Pulmonary artery endothelial cell (primary cell): ENCODE data around the gene LONRF2. TPM values are rescaled to one million over a fixed set of nuclear protein-coding genes. Genes with fewer than 3 reads are reported as not detected.
"Not testable (repeated sequence)": the region's sequence is repeated elsewhere in the genome, so short reads cannot be mapped to it uniquely, and the experiment has no call there.

Source experiments
- DNase-seq: peaks from one replicate; pipeline ENCODE4 v3.0.0-alpha.2; 2011; ENCODE audit warnings: low read depth, low spot score
- total RNA-seq: library from RNA; depleted of rRNA; stranded (reverse); fragments of >200 nt; gene quantifications from 2 replicates; pipeline ENCODE4 v1.2.3, GENCODE V29; 2014

Gene LONRF2
- total RNA-seq, result not detected in 2 replicates

DNA sequence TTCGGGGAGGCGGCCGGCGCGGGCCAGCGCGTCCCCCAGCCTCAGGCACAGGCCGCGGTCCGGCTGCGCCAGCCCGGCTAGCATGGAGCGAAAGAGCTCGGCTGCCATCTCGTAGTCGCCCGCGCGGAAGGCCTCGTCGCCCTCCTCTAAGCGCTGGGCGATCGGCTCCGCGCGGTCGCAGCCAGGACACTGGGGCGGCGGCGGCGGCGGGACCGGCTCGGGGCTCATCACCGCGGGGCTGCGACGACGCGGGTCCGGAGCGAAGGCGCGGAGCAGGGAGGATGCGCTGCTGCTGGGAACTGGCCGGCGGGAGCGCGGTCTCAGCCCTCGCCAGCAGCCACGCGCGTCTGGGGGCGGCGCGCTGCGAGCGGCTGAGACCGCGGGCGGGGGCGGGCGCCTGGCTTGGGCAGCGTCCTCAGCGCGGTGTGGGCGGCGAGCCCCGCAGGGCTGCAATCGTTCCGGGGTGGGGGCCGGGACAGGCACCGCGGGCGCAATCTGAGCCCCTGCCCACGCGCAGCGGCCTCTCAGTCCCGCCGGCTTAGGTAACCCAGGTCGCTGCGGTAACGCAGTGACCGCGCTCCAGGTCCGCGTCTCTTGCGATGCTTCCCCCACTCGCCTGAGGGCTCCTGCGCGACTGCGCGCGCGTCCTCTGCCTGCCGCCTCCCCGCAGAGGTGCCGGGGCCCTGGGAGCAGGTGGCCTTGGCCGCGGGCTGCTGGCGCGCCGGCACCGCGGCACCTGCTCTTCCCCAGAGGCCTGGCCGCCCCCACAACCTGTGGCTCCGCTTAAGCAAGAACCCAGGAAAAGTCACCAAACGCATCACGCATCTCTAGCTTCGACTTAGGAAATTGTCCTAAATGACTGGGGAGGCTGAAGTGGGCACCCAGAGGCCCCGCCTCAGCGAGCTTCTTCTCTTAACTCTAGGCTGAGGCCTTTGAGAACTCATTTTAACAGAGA is at the start of gene LONRF2:
LONRF2 (minus strand) TSS at position 636 of the 955 bp plus-strand sequence; CDS start at position 228, 408 bp downstream.
- no peak for DNase-seq

DNA sequence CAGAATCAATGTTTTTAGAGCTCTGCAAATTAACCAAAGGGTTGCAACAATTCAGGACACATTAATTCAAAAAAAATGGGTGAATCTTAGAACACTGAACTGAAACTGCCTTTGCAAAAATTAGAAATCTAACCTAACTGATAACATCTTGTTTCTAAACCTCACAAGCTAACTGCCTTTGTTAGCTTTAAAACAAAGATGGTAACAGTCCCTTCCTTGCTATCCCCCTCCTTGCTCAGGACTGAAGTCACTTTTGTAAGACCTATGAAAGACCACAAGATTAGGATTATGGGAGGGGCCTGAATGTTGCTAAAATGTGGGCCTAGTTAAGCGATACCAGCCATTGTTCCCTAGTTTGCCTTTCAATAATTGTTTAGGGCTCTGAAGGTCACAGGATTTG is 44.9 kb upstream of the LONRF2 start:
- no peak for DNase-seq

DNA sequence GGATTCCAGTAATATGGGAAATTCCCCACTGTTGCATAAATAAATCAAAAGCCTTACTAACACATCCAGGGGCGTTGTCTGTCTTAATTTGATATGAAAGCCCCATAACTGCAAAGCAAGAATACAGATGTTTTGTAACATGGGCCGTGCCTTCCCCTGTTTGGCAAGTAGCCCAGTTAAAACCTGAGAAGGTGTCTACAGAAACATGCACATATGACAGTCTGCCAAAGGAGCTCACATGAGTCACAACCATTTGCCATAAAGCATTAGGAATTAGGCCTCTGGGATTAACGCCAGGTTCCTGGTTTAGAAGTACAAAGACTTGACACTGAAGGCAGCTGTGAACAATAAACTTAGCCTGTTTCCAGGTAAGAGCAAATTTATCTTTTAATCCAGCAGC is 43.1 kb upstream of the LONRF2 start:
- no peak for DNase-seq

DNA sequence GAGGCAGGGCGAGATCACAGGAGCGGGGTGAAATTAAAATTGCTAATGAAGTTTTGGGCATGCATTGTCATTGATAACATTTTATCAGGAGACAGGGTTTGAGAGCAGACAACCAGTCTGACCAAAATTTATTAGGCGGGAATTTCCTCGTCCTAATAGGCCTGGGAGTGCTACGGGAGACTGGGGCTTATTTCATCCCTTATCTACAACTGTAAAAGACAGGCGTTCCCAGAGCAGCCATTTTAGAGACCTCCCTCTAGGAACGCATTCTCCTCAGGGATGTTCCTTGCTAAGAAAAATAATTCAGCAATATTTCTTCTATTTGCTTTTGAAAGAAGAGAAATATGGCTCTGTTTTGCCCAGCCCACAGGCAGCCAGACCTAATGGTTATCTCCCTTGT is 40.0 kb upstream of the LONRF2 start:
- DNase-seq, result not testable (repeated sequence)

DNA sequence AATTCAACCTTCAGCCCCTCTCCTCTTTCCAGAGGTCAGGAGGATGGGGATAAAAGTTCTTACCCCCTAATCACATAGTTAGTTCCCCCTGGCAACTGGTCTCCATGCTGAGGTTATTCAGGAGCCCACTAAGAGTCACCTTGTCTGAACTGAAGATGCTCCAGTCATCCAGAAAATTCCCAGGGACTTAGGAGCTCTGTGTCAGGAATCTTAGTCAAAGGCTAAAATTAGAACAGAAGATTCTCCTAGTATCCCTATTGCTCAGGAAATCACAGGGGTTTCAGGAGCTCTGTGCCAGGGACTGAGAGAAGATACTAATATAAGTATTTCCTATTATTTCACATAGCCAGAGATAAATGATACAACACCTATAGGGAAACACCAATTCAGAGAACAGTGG is 37.3 kb upstream of the LONRF2 start:
- DNase-seq, result no peak

DNA sequence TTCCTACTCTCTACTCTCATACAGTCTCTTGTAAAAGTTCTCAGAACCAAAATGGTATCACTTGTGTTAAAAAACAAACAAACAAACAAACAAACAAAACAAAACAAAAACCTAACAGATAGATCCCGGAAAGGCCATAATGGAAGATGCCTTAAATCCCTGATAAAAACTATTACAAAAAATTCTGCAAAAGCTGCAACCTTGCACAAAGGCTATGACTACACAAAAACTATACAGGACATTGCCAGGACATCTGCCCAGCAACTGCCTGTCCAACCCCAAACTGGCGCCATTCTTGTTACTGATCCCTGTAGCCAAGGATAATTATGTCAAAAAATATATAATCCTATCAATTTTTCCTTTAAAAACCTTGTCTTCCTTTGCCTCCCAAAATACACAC is 36.3 kb upstream of the LONRF2 start:
- DNase-seq, result no peak

DNA sequence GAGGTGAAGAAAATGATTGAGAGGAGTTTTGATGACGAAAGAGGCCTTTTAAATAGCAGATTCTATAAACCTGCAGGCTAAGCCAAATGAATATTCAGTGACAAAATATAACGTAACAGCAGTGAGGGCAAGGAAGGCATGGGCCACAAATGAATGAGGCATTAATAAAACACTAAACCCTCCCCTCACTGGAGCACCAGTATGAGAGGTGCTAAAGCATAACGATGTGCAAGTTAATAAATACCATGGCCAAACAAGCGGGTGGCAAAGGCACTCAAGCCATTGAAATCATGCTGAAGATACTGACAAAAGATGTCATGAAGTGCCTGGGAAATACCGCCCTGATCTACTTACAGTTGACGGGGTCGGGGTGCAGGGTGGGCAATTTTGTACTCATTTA is 30.2 kb upstream of the LONRF2 start:
- no peak for DNase-seq

DNA sequence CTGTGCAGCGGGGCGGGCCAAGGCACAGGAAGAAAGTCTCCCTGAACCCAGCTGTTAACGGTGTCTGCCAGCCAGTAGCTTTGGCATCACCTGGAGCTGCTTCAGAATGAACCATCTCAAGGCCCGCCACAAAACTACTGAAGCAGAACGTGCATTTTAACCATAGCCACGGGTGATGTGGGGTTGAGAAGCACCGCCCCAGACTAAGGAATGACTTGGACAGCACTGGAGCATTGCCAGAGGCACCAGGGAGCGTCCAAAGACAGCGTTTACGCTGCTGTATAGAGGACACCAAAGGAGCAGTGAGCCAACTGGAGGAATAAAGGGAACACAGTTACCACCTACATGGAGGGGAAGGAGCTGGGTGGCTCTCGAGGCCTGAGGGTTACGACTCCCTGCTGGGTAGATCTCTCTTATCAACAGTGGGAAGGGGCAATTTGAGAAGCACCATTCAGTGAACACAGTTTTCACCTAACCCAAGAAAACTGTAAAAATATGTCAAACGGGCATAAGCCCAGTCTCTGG is 28.4 kb upstream of the LONRF2 start:
- no peak for DNase-seq

DNA sequence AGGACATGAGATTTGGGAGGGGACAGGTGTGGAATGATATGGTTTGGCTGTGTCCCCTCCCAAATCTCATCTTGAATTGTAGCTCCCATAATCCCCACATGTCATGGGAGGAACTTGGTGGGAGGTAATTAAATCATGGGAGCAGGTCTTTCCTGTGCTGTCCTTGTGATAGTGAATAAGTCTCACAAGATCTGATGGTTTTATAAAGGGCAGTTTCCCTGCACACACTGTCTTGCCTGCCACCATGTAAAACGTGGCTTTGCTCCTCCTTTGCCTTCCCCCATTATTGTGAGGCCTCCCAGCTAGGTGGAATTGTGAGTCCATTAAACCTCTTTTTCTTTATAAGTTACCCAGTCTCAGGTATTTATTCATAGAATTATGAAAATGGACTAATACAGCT is 22.8 kb upstream of the LONRF2 start:
- not testable (repeated sequence) for DNase-seq

DNA sequence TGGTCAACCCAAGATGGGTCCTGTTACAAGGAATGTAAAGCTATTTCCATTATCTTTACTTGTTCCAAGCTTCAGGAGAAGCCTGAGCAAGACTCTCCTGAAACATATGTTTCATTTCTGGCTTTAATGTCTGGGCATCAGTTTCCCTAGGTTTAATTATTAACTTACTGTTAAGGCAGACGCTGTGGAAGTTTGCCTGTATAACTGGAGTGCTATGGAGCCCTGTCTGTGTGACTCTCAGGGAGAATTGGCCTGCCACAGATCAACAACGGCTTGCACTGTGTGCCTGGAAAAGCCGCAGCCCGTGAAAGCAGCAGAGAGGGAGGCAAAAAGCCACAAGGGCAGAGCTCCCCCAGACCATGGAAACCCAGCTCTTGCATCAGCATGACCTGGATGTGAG is 22.1 kb upstream of the LONRF2 start:
- no peak for DNase-seq

DNA sequence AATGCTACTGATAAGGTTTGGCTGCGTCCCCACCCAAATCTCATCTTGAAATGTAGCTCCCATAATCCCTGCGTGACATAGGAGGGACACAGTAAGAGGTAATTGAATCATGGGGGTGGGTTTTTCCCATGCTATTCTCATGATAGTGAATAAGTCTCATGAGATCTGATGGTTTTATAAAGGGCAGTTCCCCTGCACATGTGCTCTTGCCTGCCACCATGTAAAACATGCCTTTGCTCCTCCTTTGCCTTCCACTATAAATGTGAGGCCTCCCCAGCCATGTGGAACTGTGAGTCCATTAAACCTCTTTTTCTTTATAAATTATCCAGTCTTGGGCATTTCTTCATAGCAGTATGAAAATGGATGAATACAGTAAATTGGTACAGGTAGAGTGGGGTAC is 20.2 kb upstream of the LONRF2 start:
- DNase-seq, result not testable (repeated sequence)

DNA sequence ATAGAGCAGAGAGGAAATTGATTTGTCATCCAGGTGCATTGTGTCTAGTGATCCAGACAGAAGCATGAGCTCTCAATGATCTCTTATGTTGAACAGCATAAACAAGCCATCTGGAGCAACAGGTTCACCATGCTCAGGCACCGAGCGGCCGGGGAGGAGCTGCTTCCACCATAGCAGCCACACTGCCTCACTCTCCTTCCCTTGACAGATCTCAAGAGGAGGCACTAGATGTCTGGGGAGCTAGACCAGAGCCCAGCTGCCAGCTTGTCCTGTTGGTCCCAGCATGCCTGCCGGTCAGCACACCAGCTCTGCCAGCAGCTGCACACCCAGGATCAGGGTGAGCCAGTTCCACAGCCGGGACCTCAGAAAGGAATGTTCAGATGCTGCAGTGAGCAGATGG is 17.5 kb upstream of the LONRF2 start:
- no peak for DNase-seq

DNA sequence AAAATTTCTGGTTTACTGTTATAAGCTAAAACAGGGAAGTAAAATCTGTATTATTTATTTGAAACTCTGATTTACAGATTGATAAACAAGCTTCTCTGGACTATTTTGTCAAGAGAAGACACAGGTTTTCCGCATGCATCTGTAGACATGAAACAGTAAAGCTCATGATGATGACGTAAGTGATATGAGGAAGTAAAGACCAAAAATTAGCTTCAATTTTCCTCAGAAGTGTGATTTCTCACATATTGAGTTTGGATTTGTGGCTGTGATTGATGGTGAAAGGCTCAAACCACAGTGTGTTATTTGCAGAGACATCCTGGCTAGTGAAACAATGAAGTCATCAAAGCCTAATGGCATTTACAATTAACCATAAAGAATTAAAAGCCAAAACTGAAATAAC is 12.6 kb upstream of the LONRF2 start:
- no peak for DNase-seq

DNA sequence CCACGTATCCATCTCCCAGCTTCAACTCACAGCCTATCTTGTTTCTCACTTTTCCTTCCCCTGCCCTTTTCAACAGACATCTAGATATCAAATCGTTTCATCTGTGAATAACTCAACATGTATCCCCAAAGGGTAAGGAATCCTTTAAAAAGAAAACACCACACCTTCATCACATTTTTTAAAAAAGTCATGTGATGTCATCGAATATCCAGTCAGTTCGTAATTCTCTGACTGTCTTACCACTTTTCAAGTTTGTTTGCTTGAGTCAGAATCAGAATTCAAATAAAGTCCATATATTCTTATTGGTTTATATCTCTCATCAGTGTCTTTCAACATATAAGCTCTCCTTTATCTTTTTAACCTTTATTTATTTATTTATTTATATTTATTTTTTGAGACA is 5.4 kb upstream of the LONRF2 start:
- no peak for DNase-seq

DNA sequence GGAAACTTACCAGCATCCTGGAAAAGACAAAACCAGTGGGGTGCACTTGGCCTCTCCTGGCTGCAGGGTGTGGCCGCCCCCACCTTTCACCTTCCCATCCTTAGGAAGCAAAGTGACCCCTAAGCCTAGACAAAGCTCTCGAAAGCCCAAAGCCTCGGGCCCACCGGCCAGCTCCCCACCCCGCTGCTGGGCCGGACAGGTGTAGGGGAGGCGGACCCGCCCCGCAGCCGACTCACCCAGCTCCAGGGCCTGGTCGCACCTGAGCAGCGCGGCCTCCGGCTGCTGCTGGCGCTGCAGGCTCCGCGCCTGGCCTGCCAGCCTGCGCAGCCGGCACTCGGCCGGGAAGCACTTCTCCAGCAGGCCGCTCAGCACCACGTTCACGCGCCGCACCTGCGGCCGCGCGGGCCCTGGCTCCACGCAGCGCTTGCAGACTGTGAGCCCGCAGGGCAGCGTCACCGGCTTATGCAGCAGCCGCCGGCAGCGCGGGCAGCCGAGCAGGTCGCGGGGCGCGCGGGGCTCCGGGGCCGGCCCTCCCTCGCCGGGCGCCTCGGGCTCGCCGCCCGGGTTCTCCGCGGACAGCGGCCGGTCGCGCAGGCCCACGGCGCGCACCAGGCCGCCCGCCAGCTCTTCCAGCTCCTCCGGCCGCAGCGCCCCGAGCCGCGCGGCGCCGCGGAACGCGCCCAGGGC is 979 bp downstream of the LONRF2 start:
- DNase-seq, result no peak

DNA sequence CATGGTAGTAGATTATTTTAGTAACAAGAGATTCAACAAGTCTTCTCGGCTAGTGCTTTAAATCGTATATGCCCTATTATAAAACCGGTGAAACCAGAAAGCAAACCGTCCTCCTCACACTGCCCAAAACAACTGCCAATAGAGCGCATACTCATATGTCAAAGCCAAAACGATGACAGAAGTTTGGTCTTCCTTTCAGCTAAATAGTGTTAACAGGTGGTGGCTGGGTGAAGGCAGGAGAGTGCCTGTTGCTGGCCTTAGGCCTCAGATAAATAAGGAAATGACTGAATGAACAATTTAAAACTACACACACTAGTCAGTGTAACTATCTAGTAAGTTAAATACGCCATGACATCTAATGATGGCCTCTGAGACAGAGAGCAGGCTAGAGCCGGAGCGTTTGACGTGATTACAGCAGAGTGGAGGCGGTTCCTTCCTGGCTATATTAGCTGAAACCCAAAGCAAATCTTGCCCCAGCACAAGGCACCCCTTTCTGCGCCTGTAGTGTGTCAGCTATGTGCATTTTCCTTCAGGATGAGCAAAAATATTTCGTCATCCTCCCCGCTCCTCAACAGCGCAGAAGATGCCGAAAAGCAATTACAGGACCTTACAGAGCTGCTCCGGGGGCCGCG is 1.6 kb downstream of the LONRF2 start:
- DNase-seq, result no peak

DNA sequence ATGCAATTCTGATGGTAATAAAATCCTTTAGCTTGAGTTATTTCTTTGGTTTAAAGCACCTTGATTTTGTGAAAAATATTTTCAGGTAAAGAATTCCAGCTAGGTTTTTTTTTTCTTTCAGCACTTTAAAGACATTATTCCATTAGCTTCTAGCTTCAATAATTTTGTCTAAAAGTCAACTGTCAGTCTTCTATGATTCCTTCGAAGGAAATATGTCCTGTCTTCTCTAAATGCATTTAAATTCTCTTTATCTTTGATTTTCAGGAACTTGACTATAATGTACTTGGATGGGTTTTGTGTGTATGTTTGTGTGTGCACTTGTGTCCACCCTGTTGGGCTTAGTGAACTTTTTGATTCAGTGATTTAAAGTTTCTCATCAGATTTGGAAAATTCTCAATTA is 4.7 kb downstream of the LONRF2 start:
- DNase-seq, result no peak

DNA sequence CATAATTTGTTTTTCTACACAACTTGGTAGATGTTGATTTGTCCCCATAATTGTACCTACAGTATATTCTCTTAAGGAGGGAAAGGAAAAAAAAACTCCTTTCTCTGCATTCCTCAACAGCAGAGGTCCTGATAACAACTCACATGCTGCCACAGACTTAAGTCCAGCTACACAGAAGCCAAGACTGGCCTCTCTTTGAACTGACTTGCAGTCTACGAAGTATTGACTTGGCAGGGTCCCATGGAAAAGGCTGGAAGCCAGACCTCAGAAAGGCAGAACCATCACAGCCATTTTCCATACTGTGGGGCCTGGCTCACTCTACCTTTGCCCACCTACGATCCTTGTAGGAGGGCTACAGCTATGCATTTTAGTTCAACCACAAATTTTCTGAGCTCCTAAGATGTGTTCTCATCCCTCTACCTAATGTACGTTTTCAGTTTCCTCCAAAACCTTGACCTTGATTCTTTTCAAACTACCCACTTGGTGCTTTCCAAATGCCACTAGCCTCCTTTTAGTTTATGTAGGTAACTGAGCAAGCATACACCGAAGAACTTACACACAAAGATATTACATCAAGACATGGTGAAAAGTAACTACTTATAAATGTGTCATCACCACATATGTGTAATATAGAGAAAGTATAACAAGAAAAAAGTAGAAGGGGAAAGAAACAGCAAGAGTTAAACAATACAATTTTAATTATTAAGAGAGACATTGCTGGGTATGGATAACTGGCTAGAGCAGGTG is 12.2 kb downstream of the LONRF2 start:
- no peak for DNase-seq

DNA sequence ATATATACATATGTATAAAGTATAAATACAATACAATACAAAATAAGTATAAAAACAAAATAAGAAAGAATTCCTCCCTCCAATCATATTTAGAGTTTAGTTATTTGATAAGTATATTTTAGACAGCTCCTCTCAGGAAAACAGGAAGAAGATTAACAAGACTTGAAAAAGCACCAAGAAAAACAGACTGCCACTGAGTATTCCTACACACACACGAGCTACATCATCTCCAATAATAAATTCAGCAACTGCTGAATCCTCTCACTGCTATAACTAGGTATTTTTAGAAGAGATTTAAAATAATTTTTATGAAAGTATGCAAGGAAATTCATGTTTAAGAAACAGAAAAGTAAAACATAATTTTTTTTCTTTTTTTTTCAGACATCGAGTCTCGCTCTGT is 13.0 kb downstream of the LONRF2 start:
- no peak for DNase-seq

DNA sequence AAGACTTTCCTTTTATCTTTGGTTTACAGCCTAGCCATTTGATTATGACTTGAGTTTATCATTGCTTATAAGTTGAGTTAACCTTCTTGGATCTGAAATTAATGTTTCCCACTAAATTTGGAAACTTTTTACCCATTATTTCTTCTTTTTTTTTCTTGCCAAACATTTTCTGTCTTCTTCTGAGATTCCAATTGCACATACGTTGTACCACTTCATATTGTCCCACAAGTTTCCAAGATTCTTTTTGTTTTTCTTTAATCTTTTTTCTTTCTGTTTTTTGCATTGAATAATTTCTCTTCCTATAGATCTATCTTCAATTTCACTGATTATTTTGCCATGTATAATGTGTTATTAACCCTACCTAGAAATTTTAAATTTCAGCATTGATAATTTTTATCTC is 18.6 kb downstream of the LONRF2 start:
- DNase-seq, result no peak

DNA sequence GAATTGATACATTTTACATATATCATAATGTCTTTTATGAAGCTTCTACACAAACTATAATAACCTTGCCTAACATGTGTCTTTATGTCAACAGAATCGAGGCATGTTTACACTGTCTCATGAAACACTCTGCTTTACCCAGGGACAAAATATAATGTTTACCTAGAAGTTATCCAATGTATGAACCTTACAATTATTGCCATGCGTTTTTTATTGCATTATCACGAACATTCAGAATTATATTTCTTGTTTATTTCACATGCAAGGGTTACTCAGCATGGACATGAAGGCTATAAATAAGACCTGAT is 19.8 kb downstream of the LONRF2 start:
- DNase-seq, result no peak
